K562 (cell line): ENCODE measurements around the gene RCSD1. TPM values are rescaled to one million over a fixed set of nuclear protein-coding genes. Genes with fewer than 3 reads are reported as not detected.

ENCODE experiments used
- ATAC-seq: fragments of 200-7000 bp; cut with Tn5 transposase; 3 replicates; pipeline ENCODE4 v1.9.1; 2020; ENCODE audit warnings: moderate library complexity
- BruUV-seq: library from RNA; stranded (reverse); fragments of 400-500 nt; replicated peaks from 2 replicates; lab custom pipeline; 2021; lab: Mats Ljungman, UMichigan
- CTCF ChIA-PET: fragments of 300-600 bp; formaldehyde crosslinking; extraction: SDS; loops from one replicate; lab custom pipeline; 2021; ENCODE audit warnings: low intra/inter-chr PET ratio; lab: Yijun Ruan, JAX
- POLR2A ChIA-PET: fragments of 300-600, 350-650 bp; sonication (Branson Sonifier 250); formaldehyde crosslinking; extraction: SDS; loops from one replicate; lab custom pipeline; 2021; ENCODE audit warnings: antibody characterized with exemption, inconsistent platforms; lab: Yijun Ruan, JAX
- DNase-seq, 4 experiments: peaks; one replicate each; pipeline versions ENCODE4 v3.0.0 to v3.0.0-alpha.2; 2011 to 2018; ENCODE audit warnings: low spot score in 3 of 4, mixed read lengths in 3 of 4; ENCODE audit errors: extremely low read depth in 1 of 4
- FAIRE-seq: peaks from 2 replicates; lab custom pipeline; 2011; peaks lifted over from hg19 to GRCh38; lab: Jason Lieb, UNC
- H2AFZ ChIP-seq: 2 replicates; pipeline ENCODE4 v1.6.0; 2011; ENCODE audit warnings: low read depth, low read length, control low read depth, inconsistent platforms
- H3K27ac ChIP-seq: fragments of 200-600 bp; 3 replicates; pipeline ENCODE4 v1.8.0; 2011; ENCODE audit warnings: low read depth, mild to moderate bottlenecking, control low read depth, inconsistent platforms, low read length, moderate library complexity, mixed read lengths; ENCODE audit errors: extremely low read depth
- H3K27me3 ChIP-seq, 2 experiments: fragments of 300-600 bp in 1 of 2; 2 replicates in 1 of 2; 3 replicates in 1 of 2; pipeline versions ENCODE4 v1.6.0 to v1.8.0; 2011; ENCODE audit warnings: inconsistent platforms in 2 of 2, low read length in 2 of 2, mild to moderate bottlenecking in 1 of 2, mixed read lengths in 1 of 2, moderate library complexity in 1 of 2; ENCODE audit not compliant: control insufficient read depth in 2 of 2, insufficient read depth in 2 of 2
- H3K36me3 ChIP-seq: fragments of 300-600 bp; 3 replicates; pipeline ENCODE4 v1.8.0; 2011; ENCODE audit warnings: mild to moderate bottlenecking, low read length, inconsistent platforms; ENCODE audit not compliant: control insufficient read depth, insufficient read depth
- H3K4me1 ChIP-seq, 2 experiments: fragments of 200-600 bp in 1 of 2; replicated peaks in 1 of 2; 2 replicates in 1 of 2; 3 replicates in 1 of 2; pipeline versions ENCODE4 v1.5.1 to v1.8.0; 2011; ENCODE audit warnings: inconsistent platforms in 2 of 2, low read length in 2 of 2, mild to moderate bottlenecking in 1 of 2, mixed read lengths in 1 of 2, moderate library complexity in 1 of 2; ENCODE audit not compliant: control insufficient read depth in 2 of 2, insufficient read depth in 2 of 2
- H3K4me2 ChIP-seq: 2 replicates; pipeline ENCODE4 v1.6.1; 2011; ENCODE audit warnings: low read length, control low read depth, inconsistent platforms, mixed read lengths; ENCODE audit not compliant: insufficient read depth
- H3K4me3 ChIP-seq: fragments of 200-600 bp; sonication (generic), shearing (Covaris generic); 2 replicates; pipeline ENCODE4 v1.5.1; 2016; ENCODE audit warnings: control low read depth, inconsistent platforms
- H3K79me2 ChIP-seq: fragments of 200-600 bp; 3 replicates; pipeline ENCODE4 v1.8.0; 2011; ENCODE audit warnings: low read length, inconsistent platforms; ENCODE audit not compliant: control insufficient read depth, insufficient read depth
- H3K9ac ChIP-seq, 2 experiments: 2 replicates each; pipeline versions ENCODE4 v1.6.0 to v1.6.1; 2011; ENCODE audit warnings: low read depth in 2 of 2, low read length in 2 of 2, control low read depth in 1 of 2, inconsistent platforms in 1 of 2, mild to moderate bottlenecking in 1 of 2, mixed read lengths in 1 of 2; ENCODE audit not compliant: insufficient read depth in 1 of 2
- H3K9me1 ChIP-seq: one replicate; pipeline ENCODE4 v1.6.0; 2011; ENCODE audit warnings: inconsistent platforms, mild to moderate bottlenecking, low read length, moderate library complexity; ENCODE audit not compliant: control insufficient read depth, insufficient read depth
- H3K9me3 ChIP-seq: replicated peaks from 2 replicates; pipeline ENCODE4 v1.5.1; 2011; ENCODE audit warnings: low read depth, low read length, inconsistent platforms; ENCODE audit not compliant: control insufficient read depth, insufficient read depth
- H4K20me1 ChIP-seq: replicated peaks from 2 replicates; pipeline ENCODE4 v1.6.1; 2011; ENCODE audit warnings: low read length, inconsistent platforms, mixed read lengths; ENCODE audit not compliant: control insufficient read depth, insufficient read depth
- CBX1 ChIP-seq: sonication (generic); IDR thresholded peaks from 2 replicates; pipeline ENCODE4 v1.6.1; 2016; ENCODE audit warnings: antibody characterized with exemption, low read depth, mild to moderate bottlenecking
- CBX5 ChIP-seq: IDR thresholded peaks from 2 replicates; pipeline ENCODE4 v1.6.1; 2014; ENCODE audit warnings: low read depth, borderline replicate concordance
- COPS2 ChIP-seq: fragments of 450-650 bp; conservative IDR thresholded peaks from 2 replicates; pipeline ENCODE4 v1.6.1; 2016; ENCODE audit warnings: mild to moderate bottlenecking, moderate library complexity
- ESRRB ChIP-seq: fragments of 250-450 bp; sonication (Bioruptor Pico); IDR thresholded peaks from 2 replicates; pipeline ENCODE4 v1.5.0; 2020; ENCODE audit warnings: mild to moderate bottlenecking, moderate library complexity, borderline replicate concordance
- FOXP1 ChIP-seq: sonication (generic); formaldehyde crosslinking; IDR thresholded peaks from 2 replicates; pipeline ENCODE4 v1.8.0; 2022; ENCODE audit warnings: mild to moderate bottlenecking, missing genetic modification reagents
- KAT8 ChIP-seq: fragments of 450-650 bp; IDR thresholded peaks from 2 replicates; pipeline ENCODE4 v1.6.1; 2016; ENCODE audit warnings: low read depth, mild to moderate bottlenecking
- MTA2 ChIP-seq: fragments of 450-650 bp; IDR thresholded peaks from 2 replicates; pipeline ENCODE4 v1.6.1; 2016; ENCODE audit warnings: low read depth
- NR2F6 ChIP-seq: fragments of 450-650 bp; formaldehyde crosslinking; IDR thresholded peaks from 2 replicates; pipeline ENCODE4 v1.4.0; 2020; ENCODE audit warnings: mild to moderate bottlenecking
- NRF1 ChIP-seq, 2 experiments: fragments of 450-650 bp; IDR thresholded peaks in 1 of 2; conservative IDR thresholded peaks in 1 of 2; 2 replicates each; pipeline ENCODE4 v1.6.1; 2014; ENCODE audit warnings: mild to moderate bottlenecking in 2 of 2
- POLR2A ChIP-seq: fragments of 450-650 bp; conservative IDR thresholded peaks from 2 replicates; pipeline ENCODE4 v1.6.1; 2016
- POLR2G ChIP-seq: fragments of 200-400 bp; formaldehyde crosslinking; IDR thresholded peaks from 2 replicates; pipeline ENCODE4 v1.6.1; 2017; ENCODE audit warnings: low read depth, mild to moderate bottlenecking, antibody characterized with exemption, low read length, moderate library complexity
- ZNF324 ChIP-seq: fragments of 250-450 bp; sonication (Bioruptor Pico); IDR thresholded peaks from 2 replicates; pipeline ENCODE4 v1.4.0; 2020; ENCODE audit warnings: mild to moderate bottlenecking
- ZSCAN29 ChIP-seq: fragments of 450-650 bp; IDR thresholded peaks from 2 replicates; pipeline ENCODE4 v1.6.1; 2017
- WGBS: fragments of 100-300 bp; shearing (Covaris generic); methylation state at CpG from one replicate; pipeline ENCODE4 v1.1.6; 2016; ENCODE audit warnings: low coverage, mixed read lengths; ENCODE audit not compliant: insufficient coverage; ENCODE audit errors: missing lambda C conversion rate; 5-methylcytosine and 5-hydroxymethylcytosine counted together
- in situ Hi-C: fragments of 300-500 bp; cut with MboI; formaldehyde crosslinking; loops from 4 replicates; pipeline ENCODE4 v1.15.0; 2018; ENCODE audit warnings: inconsistent platforms, mixed read lengths
- intact Hi-C: fragments of 100-400 bp; cut with micrococcal nuclease; formaldehyde crosslinking; loops from 2 replicates; pipeline ENCODE4 v1.14.2; 2022
- polyA plus RNA-seq, 8 experiments: library from polyadenylated mRNA; depleted of rRNA in 4 of 8; stranded (reverse) in 5 of 8; unstranded in 3 of 8; fragments of >200 nt; fragmentation: Nextera tagmentation in 2 of 8; fragmentation: Illumina TruSeq in 1 of 8; extraction: Ambion mirVana in 2 of 8; extraction: Trizol in 1 of 8; gene quantifications; 2 replicates each; pipeline versions ENCODE4 v1.2.1 to v1.2.3, GENCODE V29; 2011 to 2014; ENCODE audit warnings: inconsistent platforms in 1 of 8, missing spikeins in 1 of 8
- total RNA-seq, 7 experiments: library from RNA; depleted of rRNA in 6 of 7; stranded (reverse); fragments of >200 nt in 6 of 7; fragmentation: Illumina TruSeq in 2 of 7; extraction: Trizol in 2 of 7; gene quantifications; 2 replicates each; pipeline versions ENCODE4 v1.2.1 to v1.2.3, GENCODE V29; 2011 to 2021; ENCODE audit warnings: low replicate concordance in 1 of 7
- TF ChIP-seq, protein P1 (sequence below): fragments of 200-800 bp; sonication (Bioruptor generic); IDR thresholded peaks from 2 replicates; pipeline ENCODE4 v1.6.1; 2016; ENCODE audit warnings: missing genetic modification characterization, missing compliant biosample characterization

Gene RCSD1
- total and polyA plus RNA-seq, 9 of the 15 experiments (the other 6 are each of a cell fraction or from before 2014, with no cell fraction given) = 7.8 to 69.8 (median 45.3) TPM

DNA sequence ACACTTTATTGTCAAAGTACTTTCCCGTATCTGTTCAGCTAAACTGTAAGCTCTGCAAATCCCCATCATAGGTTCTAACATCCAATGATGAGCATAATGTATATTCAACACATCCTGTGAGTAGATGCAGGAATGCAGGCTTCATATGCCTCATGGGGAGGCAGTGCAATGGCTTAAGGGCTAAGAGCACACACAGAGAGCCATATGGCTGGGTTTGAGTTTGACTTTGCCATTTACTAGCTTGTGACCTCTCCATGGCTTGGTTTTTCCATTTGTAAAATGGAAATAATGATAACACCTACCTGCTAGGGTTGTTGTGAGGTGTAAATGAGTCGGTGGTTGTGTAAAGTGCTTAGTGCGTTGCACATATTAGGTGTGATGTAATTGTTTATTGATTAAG is 13.4 kb downstream of the RCSD1 start:
- Histone ChIP-seq H3K79me2 (peaks cover 19% of the 10 kb centered on the region), H3K9ac (no peak overlapping the region), H3K9me1 (no peaks in the 10 kb centered on the region), H4K20me1 (no peaks in the 10 kb centered on the region), H2AFZ (no peak overlapping the region), H3K27me3 (no peaks in the 10 kb centered on the region), H3K9me3 (no peaks in the 10 kb centered on the region), H3K4me3 (no peak overlapping the region), H3K27ac (no peak overlapping the region), H3K4me2 (no peak overlapping the region), H3K4me1 (peaks cover 6 to 33% of the 10 kb centered on the region in 2 experiments; a peak in 3 of 5 replicates)
- WGBS = 85% methylated on average over 3 of the region's 3 CpGs
- FAIRE-seq (no peak), ATAC-seq (peak; percentile 15; the same call in 2 of the 3 replicates), DNase-seq (no peak)
- ChIA-PET POLR2A (interaction anchor here (0.7 to 6.9 kb wide), 7 partner anchors 11 to 90 kb away, joined by 3 to 93 read pairs (median 3); partner anchors contain the start of genes CREG1 and RCSD1), CTCF (no interaction called here)
- no TSS peak for BruUV-seq
- in situ Hi-C loops = no loop called here
- TF ChIP-seq POLR2G = 0 out of 2 replicates have a peak, but pooled peaks have one; percentile 5
- no peak for TF ChIP-seq CBX1
- no peak for TF ChIP-seq COPS2
- TF ChIP-seq POLR2A = 0 out of 2 replicates have a peak, but pooled peaks have one; percentile 40
- TF ChIP-seq NRF1 (conservative IDR thresholded peaks at IDR 0.05 in 1 of 2, IDR thresholded peaks at IDR 0.05 in 1 of 2) = no peak
- TF ChIP-seq, all 486 proteins: peak for 2
- H3K36me3 ChIP-seq = peaks cover 47% of the 10 kb centered on the region
- intact Hi-C loops = no loop called here

DNA sequence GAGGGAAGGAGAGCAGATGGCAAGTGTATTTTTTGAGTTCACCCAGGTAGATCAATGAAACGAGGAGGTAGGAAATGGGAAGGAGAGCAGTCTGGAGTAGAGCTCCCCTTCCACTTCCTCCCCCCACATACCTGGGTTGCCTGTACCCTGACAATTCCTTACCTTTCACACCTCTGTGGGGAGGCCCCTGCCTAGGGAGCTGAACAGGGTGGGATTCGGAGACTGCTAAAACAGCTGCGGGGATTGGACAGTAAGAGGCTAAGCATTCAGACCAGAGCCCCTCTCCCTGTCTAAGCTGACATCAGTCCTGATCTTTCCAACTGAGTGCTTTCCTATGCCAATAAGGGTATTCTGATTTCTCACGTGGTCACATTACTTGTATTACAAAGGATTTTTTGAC is 14.5 kb downstream of the RCSD1 start:
- FAIRE-seq (no peak), ATAC-seq (peak; percentile 12), DNase-seq (no peak)
- peaks cover 6 to 34% of the 10 kb centered on the region in 2 experiments; a peak in 3 of 5 replicates for H3K4me1 ChIP-seq
- in situ Hi-C loops = no loop called here
- WGBS = 66% methylated on average over 4 of the region's 4 CpGs
- peaks cover 19% of the 10 kb centered on the region for H3K79me2 ChIP-seq
- POLR2A ChIA-PET = interaction anchor here (0.6 to 6.9 kb wide), 5 partner anchors 12 to 33 kb away, joined by 3 to 93 read pairs (median 3); partner anchors contain the start of gene RCSD1
- no TSS peak for BruUV-seq
- H3K9ac ChIP-seq = peak overlapping the region; percentile 0 to 5; a peak in 1 of 4 replicates
- no peaks in the 10 kb centered on the region for H3K9me1 ChIP-seq
- H4K20me1 ChIP-seq = no peaks in the 10 kb centered on the region
- H3K36me3 ChIP-seq = peaks cover 40% of the 10 kb centered on the region
- H3K4me3 ChIP-seq = no peak overlapping the region
- no peak overlapping the region for H3K4me2 ChIP-seq
- no peaks in the 10 kb centered on the region for H3K9me3 ChIP-seq
- H2AFZ ChIP-seq = no peak overlapping the region
- H3K27me3 ChIP-seq = no peaks in the 10 kb centered on the region
- CTCF ChIA-PET = no interaction called here
- H3K27ac ChIP-seq = no peak overlapping the region
- intact Hi-C loops = no loop called here
- TF ChIP-seq MTA2 = no peak
- TF ChIP-seq NR2F6 (CRISPR knock-in tag) = no peak
- TF ChIP-seq, protein P1, sequence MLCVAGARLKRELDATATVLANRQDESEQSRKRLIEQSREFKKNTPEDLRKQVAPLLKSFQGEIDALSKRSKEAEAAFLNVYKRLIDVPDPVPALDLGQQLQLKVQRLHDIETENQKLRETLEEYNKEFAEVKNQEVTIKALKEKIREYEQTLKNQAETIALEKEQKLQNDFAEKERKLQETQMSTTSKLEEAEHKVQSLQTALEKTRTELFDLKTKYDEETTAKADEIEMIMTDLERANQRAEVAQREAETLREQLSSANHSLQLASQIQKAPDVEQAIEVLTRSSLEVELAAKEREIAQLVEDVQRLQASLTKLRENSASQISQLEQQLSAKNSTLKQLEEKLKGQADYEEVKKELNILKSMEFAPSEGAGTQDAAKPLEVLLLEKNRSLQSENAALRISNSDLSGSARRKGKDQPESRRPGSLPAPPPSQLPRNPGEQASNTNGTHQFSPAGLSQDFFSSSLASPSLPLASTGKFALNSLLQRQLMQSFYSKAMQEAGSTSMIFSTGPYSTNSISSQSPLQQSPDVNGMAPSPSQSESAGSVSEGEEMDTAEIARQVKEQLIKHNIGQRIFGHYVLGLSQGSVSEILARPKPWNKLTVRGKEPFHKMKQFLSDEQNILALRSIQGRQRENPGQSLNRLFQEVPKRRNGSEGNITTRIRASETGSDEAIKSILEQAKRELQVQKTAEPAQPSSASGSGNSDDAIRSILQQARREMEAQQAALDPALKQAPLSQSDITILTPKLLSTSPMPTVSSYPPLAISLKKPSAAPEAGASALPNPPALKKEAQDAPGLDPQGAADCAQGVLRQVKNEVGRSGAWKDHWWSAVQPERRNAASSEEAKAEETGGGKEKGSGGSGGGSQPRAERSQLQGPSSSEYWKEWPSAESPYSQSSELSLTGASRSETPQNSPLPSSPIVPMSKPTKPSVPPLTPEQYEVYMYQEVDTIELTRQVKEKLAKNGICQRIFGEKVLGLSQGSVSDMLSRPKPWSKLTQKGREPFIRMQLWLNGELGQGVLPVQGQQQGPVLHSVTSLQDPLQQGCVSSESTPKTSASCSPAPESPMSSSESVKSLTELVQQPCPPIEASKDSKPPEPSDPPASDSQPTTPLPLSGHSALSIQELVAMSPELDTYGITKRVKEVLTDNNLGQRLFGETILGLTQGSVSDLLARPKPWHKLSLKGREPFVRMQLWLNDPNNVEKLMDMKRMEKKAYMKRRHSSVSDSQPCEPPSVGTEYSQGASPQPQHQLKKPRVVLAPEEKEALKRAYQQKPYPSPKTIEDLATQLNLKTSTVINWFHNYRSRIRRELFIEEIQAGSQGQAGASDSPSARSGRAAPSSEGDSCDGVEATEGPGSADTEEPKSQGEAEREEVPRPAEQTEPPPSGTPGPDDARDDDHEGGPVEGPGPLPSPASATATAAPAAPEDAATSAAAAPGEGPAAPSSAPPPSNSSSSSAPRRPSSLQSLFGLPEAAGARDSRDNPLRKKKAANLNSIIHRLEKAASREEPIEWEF (CRISPR knock-in tag) = no peak
- no peak for TF ChIP-seq CBX5
- TF ChIP-seq ESRRB (CRISPR knock-in tag) = no peak
- TF ChIP-seq ZSCAN29 = no peak
- TF ChIP-seq KAT8 = no peak
- no peak for TF ChIP-seq FOXP1
- TF ChIP-seq ZNF324 (CRISPR knock-in tag) = no peak
